Gastrocnemius medialis (tissue), 4 donors: ENCODE data around the gene SLC13A5.

ENCODE experiments used
- POLR2A ChIP-seq, 2 donors: fragments of 450-650 bp; IDR thresholded peaks; one replicate each; pipeline ENCODE4 v1.6.1; 2017; ENCODE audit warnings: antibody characterized with exemption in 2 of 2, mild to moderate bottlenecking in 2 of 2, moderate library complexity in 2 of 2
- TF ChIP-seq, protein P1 (sequence below), 5 experiments: fragments of 450-650 bp in 3 of 5; fragments of 200-600 bp in 2 of 5; sonication (generic) in 2 of 5; IDR thresholded peaks in 4 of 5; conservative IDR thresholded peaks in 1 of 5; 1 replicate in 4 of 5; 2 replicates in 1 of 5; pipeline ENCODE4 v1.5.1; 2016 to 2019; ENCODE audit warnings: antibody characterized with exemption in 5 of 5, mild to moderate bottlenecking in 3 of 5, moderate library complexity in 3 of 5

DNA sequence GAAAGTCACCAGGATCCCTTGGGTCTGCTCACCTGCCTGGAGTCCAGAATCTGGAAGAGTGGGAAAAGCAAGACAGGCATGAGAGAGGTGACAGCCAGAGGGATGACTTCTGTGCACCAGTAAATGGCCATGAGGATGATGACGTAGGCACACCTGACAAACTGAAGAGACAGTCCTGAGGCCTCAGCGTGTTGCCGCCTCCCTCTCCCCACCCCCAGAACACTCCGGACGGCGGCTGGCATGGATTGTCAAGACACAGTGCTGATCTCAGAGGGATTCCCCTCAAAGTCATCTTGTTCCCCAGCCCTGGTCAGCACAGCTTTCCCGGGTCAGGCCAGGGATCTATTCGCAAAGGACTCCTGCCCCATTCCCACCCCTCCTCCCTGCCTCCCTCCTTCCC lies 6.2 kb downstream of the SLC13A5 start:
- TF ChIP-seq, protein P1, sequence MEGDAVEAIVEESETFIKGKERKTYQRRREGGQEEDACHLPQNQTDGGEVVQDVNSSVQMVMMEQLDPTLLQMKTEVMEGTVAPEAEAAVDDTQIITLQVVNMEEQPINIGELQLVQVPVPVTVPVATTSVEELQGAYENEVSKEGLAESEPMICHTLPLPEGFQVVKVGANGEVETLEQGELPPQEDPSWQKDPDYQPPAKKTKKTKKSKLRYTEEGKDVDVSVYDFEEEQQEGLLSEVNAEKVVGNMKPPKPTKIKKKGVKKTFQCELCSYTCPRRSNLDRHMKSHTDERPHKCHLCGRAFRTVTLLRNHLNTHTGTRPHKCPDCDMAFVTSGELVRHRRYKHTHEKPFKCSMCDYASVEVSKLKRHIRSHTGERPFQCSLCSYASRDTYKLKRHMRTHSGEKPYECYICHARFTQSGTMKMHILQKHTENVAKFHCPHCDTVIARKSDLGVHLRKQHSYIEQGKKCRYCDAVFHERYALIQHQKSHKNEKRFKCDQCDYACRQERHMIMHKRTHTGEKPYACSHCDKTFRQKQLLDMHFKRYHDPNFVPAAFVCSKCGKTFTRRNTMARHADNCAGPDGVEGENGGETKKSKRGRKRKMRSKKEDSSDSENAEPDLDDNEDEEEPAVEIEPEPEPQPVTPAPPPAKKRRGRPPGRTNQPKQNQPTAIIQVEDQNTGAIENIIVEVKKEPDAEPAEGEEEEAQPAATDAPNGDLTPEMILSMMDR (IDR thresholded peaks at IDR 0.05 in 4 of 5, conservative IDR thresholded peaks at IDR 0.05 in 1 of 5): no peak
- TF ChIP-seq POLR2A (IDR thresholded peaks at IDR 0.05): no peak
